Measurements from ENCODE around the gene RAB8B.

GRCh38 chr15:63190769-63191649 lies 1.6 kb downstream of the RAB8B start:
- TF ChIP-seq CTCF (IDR thresholded peaks at IDR 0.05) (no peak), ZFX (IDR thresholded peaks at IDR 0.05; ENCODE audit: borderline replicate concordance) (no peak)

Measured in 22Rv1 (cell line).